Measurements from ENCODE around the gene SSBP3.

DNA sequence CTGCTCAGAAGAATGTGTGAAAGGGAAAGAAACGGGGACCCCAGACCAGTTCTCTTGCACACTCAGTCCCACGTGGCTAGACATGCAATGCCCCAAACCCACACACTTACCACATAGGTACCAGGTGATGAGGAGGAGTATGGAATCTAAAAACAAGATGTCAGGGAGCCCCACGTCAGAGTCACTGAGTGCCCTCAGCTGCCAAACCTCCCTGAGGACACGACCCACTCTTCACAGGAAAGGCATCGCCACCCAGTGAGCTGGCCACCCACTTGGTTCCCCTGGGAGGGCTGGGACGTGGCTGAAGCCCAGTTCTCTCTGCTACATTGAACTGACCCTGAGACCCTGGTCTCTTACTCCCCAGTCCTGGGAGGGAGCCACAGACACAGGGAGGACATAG lies 164.8 kb downstream of the SSBP3 start:
- TF ChIP-seq SIN3A (IDR thresholded peaks at IDR 0.05; ENCODE audit: borderline replicate concordance, insufficient read depth, low read length) (no peak), POLR2AphosphoS5 (IDR thresholded peaks at IDR 0.05; ENCODE audit: low read depth, low read length) (no peak), TAF1 (IDR thresholded peaks at IDR 0.05; ENCODE audit: borderline replicate concordance, insufficient read depth, low read length) (no peak), FOXP2 (optimal IDR thresholded peaks at IDR 0.05; ENCODE audit: borderline replicate concordance, extremely low read depth, extremely low read length, insufficient read depth) (no peak)

Measured in PFSK-1 (cell line).